ENCODE data around the gene CDKN3.

The CDKN3 gene

GRCh38 chr14:54396493-54397335, at the start of gene CDKN3:
Gene CDKN3 (plus strand): TSS chr14:54397007. CDS start chr14:54397069, 62 bp downstream.
- peak; percentile 98 for DNase-seq (ENCODE audit: low spot score)

- no peak for DNase-seq (ENCODE audit: low spot score)
Observed at GRCh38 chr14:54347044-54347443, 49.8 kb upstream of the CDKN3 start.

- peak; percentile 43 for DNase-seq (ENCODE audit: low spot score)
Observed at GRCh38 chr14:54348001-54348611, 48.7 kb upstream of the CDKN3 start.

- DNase-seq (ENCODE audit: low spot score) = no peak
Observed at GRCh38 chr14:54348923-54349620, 47.7 kb upstream of the CDKN3 start.

GRCh38 chr14:54349713-54350112, 47.1 kb upstream of the CDKN3 start:
- DNase-seq (ENCODE audit: low spot score) = no peak

GRCh38 chr14:54350203-54350602, 46.6 kb upstream of the CDKN3 start:
- DNase-seq (ENCODE audit: low spot score) = no peak

GRCh38 chr14:54353266-54353665, 43.5 kb upstream of the CDKN3 start:
- DNase-seq (ENCODE audit: low spot score) = no peak

GRCh38 chr14:54353694-54354093, 43.1 kb upstream of the CDKN3 start:
- DNase-seq (ENCODE audit: low spot score) = no peak

- peak; percentile 32 for DNase-seq (ENCODE audit: low spot score)
Observed at GRCh38 chr14:54354096-54354495, 42.7 kb upstream of the CDKN3 start.

- DNase-seq (ENCODE audit: low spot score) = no peak
Observed at GRCh38 chr14:54354968-54355641, 41.7 kb upstream of the CDKN3 start.

- no peak for DNase-seq (ENCODE audit: low spot score)
Observed at GRCh38 chr14:54355698-54356097, 41.1 kb upstream of the CDKN3 start.

- no peak for DNase-seq (ENCODE audit: low spot score)
Observed at GRCh38 chr14:54356172-54356571, 40.6 kb upstream of the CDKN3 start.

GRCh38 chr14:54360667-54361066, 36.1 kb upstream of the CDKN3 start:
- no peak for DNase-seq (ENCODE audit: low spot score)

- DNase-seq (ENCODE audit: low spot score) = no peak
Observed at GRCh38 chr14:54362089-54362504, 34.7 kb upstream of the CDKN3 start.

GRCh38 chr14:54362759-54363437, 33.9 kb upstream of the CDKN3 start:
- no peak for DNase-seq (ENCODE audit: low spot score)

GRCh38 chr14:54364555-54365415, 32.0 kb upstream of the CDKN3 start:
- no peak for DNase-seq (ENCODE audit: low spot score)

- DNase-seq (ENCODE audit: low spot score) = peak; percentile 43
Observed at GRCh38 chr14:54366736-54367735, 29.8 kb upstream of the CDKN3 start.

- DNase-seq (ENCODE audit: low spot score) = no peak
Observed at GRCh38 chr14:54368291-54368690, 28.5 kb upstream of the CDKN3 start.

- no peak for DNase-seq (ENCODE audit: low spot score)
Observed at GRCh38 chr14:54369343-54369742, 27.5 kb upstream of the CDKN3 start.
